RWPE2 (cell line): Measurements from ENCODE around the gene PITX1.

Source experiments
- ATAC-seq: fragments of 200-7000 bp; cut with Tn5 transposase; 3 replicates; pipeline ENCODE4 v1.9.1; 2021; ENCODE audit warnings: low read depth
- DNase-seq: peaks from one replicate; pipeline ENCODE4 v3.0.0-alpha.2; 2020; ENCODE audit warnings: low spot score
- H3K27ac ChIP-seq: fragments of 450-650 bp; 2 replicates; pipeline ENCODE4 v1.5.1; 2017; ENCODE audit warnings: mild to moderate bottlenecking; ENCODE audit not compliant: poor library complexity, severe bottlenecking
- H3K27me3 ChIP-seq: fragments of 250-450 bp; sonication (Bioruptor Pico); 2 replicates; pipeline ENCODE4 v1.5.1; 2021; ENCODE audit warnings: mild to moderate bottlenecking, moderate library complexity; ENCODE audit not compliant: insufficient read depth, poor library complexity, severe bottlenecking
- H3K36me3 ChIP-seq: fragments of 250-450 bp; sonication (Bioruptor Pico); 2 replicates; pipeline ENCODE4 v1.5.1; 2020; ENCODE audit warnings: low read depth, mild to moderate bottlenecking, moderate library complexity
- H3K4me1 ChIP-seq: fragments of 250-450 bp; sonication (Bioruptor Pico); 2 replicates; pipeline ENCODE4 v1.5.1; 2021; ENCODE audit warnings: mild to moderate bottlenecking, moderate library complexity; ENCODE audit not compliant: insufficient read depth, poor library complexity, severe bottlenecking
- H3K4me3 ChIP-seq: fragments of 250-450 bp; sonication (Bioruptor Pico); 2 replicates; pipeline ENCODE4 v1.5.1; 2021; ENCODE audit warnings: mild to moderate bottlenecking, moderate library complexity; ENCODE audit not compliant: severe bottlenecking
- H3K9me3 ChIP-seq: fragments of 250-450 bp; sonication (Bioruptor Pico); 2 replicates; pipeline ENCODE4 v1.5.1; 2021; ENCODE audit warnings: mild to moderate bottlenecking, moderate library complexity; ENCODE audit not compliant: severe bottlenecking
- TF ChIP-seq, protein P1 (sequence below): fragments of 450-650 bp; IDR thresholded peaks from one replicate; pipeline ENCODE4 v1.5.1; 2017; ENCODE audit warnings: mild to moderate bottlenecking, moderate library complexity; ENCODE audit not compliant: poor library complexity, severe bottlenecking

PITX1 gene

GRCh38 chr5:135025730-135026644, 8.0 kb downstream of the PITX1 start:
- peak; percentile 54 for DNase-seq
- ATAC-seq, result no peak
- TF ChIP-seq, protein P1, sequence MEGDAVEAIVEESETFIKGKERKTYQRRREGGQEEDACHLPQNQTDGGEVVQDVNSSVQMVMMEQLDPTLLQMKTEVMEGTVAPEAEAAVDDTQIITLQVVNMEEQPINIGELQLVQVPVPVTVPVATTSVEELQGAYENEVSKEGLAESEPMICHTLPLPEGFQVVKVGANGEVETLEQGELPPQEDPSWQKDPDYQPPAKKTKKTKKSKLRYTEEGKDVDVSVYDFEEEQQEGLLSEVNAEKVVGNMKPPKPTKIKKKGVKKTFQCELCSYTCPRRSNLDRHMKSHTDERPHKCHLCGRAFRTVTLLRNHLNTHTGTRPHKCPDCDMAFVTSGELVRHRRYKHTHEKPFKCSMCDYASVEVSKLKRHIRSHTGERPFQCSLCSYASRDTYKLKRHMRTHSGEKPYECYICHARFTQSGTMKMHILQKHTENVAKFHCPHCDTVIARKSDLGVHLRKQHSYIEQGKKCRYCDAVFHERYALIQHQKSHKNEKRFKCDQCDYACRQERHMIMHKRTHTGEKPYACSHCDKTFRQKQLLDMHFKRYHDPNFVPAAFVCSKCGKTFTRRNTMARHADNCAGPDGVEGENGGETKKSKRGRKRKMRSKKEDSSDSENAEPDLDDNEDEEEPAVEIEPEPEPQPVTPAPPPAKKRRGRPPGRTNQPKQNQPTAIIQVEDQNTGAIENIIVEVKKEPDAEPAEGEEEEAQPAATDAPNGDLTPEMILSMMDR, result peak; percentile 19
- no peak overlapping the region for H3K4me3 ChIP-seq
- H3K27me3 ChIP-seq, result no peaks in the 10 kb centered on the region
- peak overlapping the region; percentile 85 for H3K27ac ChIP-seq
- no peaks in the 10 kb centered on the region for H3K9me3 ChIP-seq
- peaks cover 32% of the 10 kb centered on the region for H3K4me1 ChIP-seq
- peaks cover 41% of the 10 kb centered on the region for H3K36me3 ChIP-seq

- ATAC-seq, result peak; percentile 64
- peak; percentile 95 for DNase-seq
- no peaks in the 10 kb centered on the region for H3K27me3 ChIP-seq
- peaks cover 32% of the 10 kb centered on the region for H3K4me1 ChIP-seq
- peaks cover 32% of the 10 kb centered on the region for H3K36me3 ChIP-seq
- peak overlapping the region; percentile 85 for H3K27ac ChIP-seq
- TF ChIP-seq, protein P1, result peak; percentile 39
- no peak overlapping the region for H3K4me3 ChIP-seq
- no peaks in the 10 kb centered on the region for H3K9me3 ChIP-seq
Measured at GRCh38 chr5:135024956-135025729, 8.9 kb downstream of the PITX1 start.

DNA sequence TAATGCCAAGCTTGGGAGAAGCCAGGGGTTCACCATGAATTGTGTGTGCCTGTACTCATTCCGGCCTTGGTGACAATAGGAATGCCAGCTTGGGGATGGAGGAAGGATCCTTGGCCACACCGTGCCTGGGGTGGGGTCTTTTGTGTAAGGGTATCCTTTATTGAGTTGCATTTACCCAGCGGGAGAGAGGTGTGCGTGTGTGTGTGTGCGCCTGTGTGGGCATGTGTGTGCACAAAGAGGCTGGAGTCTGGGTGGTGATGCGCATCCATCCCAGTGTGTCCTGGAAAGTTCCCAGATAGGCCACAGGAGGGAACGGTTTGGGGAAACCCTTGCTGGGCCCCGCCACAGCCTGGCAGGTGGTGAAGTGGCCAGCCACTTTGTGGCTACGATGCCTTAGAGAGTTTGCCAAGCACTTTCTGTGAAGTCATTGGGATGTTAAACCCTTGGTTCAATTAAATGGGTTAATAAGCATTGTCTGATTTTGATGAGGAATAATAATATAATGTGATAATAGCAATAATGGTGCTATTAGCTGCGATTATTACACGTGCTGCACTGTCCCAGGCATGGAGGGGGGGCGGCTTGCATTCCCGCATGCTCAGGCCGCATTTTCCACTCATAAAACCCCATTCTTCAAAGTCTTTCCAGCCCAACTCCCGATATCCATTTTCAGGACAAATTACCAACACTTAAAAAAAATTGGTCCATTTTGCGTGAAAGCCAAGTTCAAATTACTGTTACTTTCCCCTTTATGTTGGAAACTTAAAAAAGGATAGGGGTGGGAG, 13.7 kb downstream of the PITX1 start:
- peak; percentile 49 for DNase-seq
- TF ChIP-seq, protein P1, result no peak
- Histone ChIP-seq H3K27me3 (no peaks in the 10 kb centered on the region), H3K27ac (no peak overlapping the region), H3K4me1 (peaks cover 6% of the 10 kb centered on the region), H3K36me3 (no peaks in the 10 kb centered on the region), H3K9me3 (no peaks in the 10 kb centered on the region), H3K4me3 (no peak overlapping the region)
- no peak for ATAC-seq

GRCh38 chr5:135019314-135019713, 14.7 kb downstream of the PITX1 start:
- Histone ChIP-seq H3K9me3 (no peaks in the 10 kb centered on the region), H3K27me3 (no peaks in the 10 kb centered on the region), H3K27ac (no peak overlapping the region), H3K36me3 (no peaks in the 10 kb centered on the region), H3K4me1 (no peaks in the 10 kb centered on the region), H3K4me3 (no peak overlapping the region)
- ATAC-seq, result no peak
- TF ChIP-seq, protein P1, result no peak
- DNase-seq, result peak; percentile 37
